GM19467 (cell line): Measurements from ENCODE around the gene IZUMO2.

Experiments
- ATAC-seq: cut with Tn5 transposase; IDR thresholded peaks from one replicate; pipeline ENCODE4 v1.9.1; 2021; ENCODE audit warnings: mild to moderate bottlenecking, moderate library complexity; ENCODE audit not compliant: unreplicated experiment

IZUMO2 gene

GRCh38 chr19:50162988-50163387 lies at the start of gene IZUMO2:
TSS of gene IZUMO2 (minus strand) at chr19:50163281. CDS start at chr19:50163194, 87 bp downstream.
- no peak for ATAC-seq

- no peak for ATAC-seq
Measured at GRCh38 chr19:50210425-50210824, 47.3 kb upstream of the IZUMO2 start.

GRCh38 chr19:50209131-50209530 lies 46.0 kb upstream of the IZUMO2 start:
- no peak for ATAC-seq

GRCh38 chr19:50207730-50208129 lies 44.6 kb upstream of the IZUMO2 start:
- no peak for ATAC-seq

GRCh38 chr19:50206191-50206590 lies 43.1 kb upstream of the IZUMO2 start:
- ATAC-seq: no peak

GRCh38 chr19:50205681-50206138 lies 42.6 kb upstream of the IZUMO2 start:
- ATAC-seq: no peak

- no peak for ATAC-seq
Measured at GRCh38 chr19:50204811-50205675, 42.0 kb upstream of the IZUMO2 start.

GRCh38 chr19:50204081-50204428 lies 41.0 kb upstream of the IZUMO2 start:
- ATAC-seq: no peak

GRCh38 chr19:50203281-50204080 lies 40.4 kb upstream of the IZUMO2 start, which contains the start of gene MYH14:
TSS of gene MYH14 (plus strand) at chr19:50203622. CDS start at chr19:50210366, 6,744 bp downstream.
- ATAC-seq: no peak

GRCh38 chr19:50202962-50203280 lies 39.8 kb upstream of the IZUMO2 start:
- ATAC-seq: no peak

- no peak for ATAC-seq
Measured at GRCh38 chr19:50202386-50202785, 39.3 kb upstream of the IZUMO2 start.

- no peak for ATAC-seq
Measured at GRCh38 chr19:50199259-50199555, 36.1 kb upstream of the IZUMO2 start.

GRCh38 chr19:50198431-50199258 lies 35.6 kb upstream of the IZUMO2 start:
- no peak for ATAC-seq

- no peak for ATAC-seq
Measured at GRCh38 chr19:50197348-50197747, 34.3 kb upstream of the IZUMO2 start.

- ATAC-seq: no peak
Measured at GRCh38 chr19:50196322-50196932, 33.3 kb upstream of the IZUMO2 start.

- ATAC-seq: no peak
Measured at GRCh38 chr19:50195224-50195623, 32.1 kb upstream of the IZUMO2 start.

- ATAC-seq: no peak
Measured at GRCh38 chr19:50192463-50193211, 29.6 kb upstream of the IZUMO2 start.

GRCh38 chr19:50191216-50191615 lies 28.1 kb upstream of the IZUMO2 start:
- ATAC-seq: no peak

GRCh38 chr19:50190439-50190891 lies 27.4 kb upstream of the IZUMO2 start:
- ATAC-seq: no peak

GRCh38 chr19:50189331-50189730 lies 26.2 kb upstream of the IZUMO2 start:
- no peak for ATAC-seq
